GM21723 (cell line): ENCODE measurements around the gene GAGE10.
"Not testable (repeated sequence)": the region's sequence is repeated elsewhere in the genome, so short reads cannot be mapped to it uniquely, and the experiment has no call there.

ENCODE experiments used
- ATAC-seq: cut with Tn5 transposase; IDR thresholded peaks from one replicate; pipeline ENCODE4 v1.9.1; 2021; ENCODE audit warnings: mild to moderate bottlenecking, moderate library complexity; ENCODE audit not compliant: unreplicated experiment

The GAGE10 gene

GRCh38 chrX:49321737-49322136 is 18.3 kb downstream of the GAGE10 start, which contains the start of gene GAGE12J:
Gene GAGE12J (plus strand): TSS chrX:49322037. CDS start chrX:49323194, 1,157 bp downstream.
- ATAC-seq = not testable (repeated sequence)

GRCh38 chrX:49322266-49322665 is 18.8 kb downstream of the GAGE10 start:
- ATAC-seq = not testable (repeated sequence)

DNA sequence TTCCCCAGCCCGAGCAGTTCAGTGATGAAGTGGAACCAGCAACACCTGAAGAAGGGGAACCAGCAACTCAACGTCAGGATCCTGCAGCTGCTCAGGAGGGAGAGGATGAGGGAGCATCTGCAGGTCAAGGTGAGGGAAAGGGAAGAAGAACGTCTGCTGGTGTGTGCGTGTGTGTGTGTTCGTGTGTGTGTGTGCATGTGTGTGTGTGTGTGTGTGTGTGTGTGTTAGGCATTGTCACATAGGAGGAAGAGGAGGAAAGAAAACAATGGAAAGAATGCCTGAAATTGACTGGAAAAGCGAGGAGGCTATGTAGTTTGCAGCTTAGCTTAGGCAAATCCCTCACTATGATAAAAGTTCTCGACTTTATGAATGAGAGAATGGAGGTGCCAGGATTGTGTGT is 20.3 kb downstream of the GAGE10 start:
- ATAC-seq = not testable (repeated sequence)

DNA sequence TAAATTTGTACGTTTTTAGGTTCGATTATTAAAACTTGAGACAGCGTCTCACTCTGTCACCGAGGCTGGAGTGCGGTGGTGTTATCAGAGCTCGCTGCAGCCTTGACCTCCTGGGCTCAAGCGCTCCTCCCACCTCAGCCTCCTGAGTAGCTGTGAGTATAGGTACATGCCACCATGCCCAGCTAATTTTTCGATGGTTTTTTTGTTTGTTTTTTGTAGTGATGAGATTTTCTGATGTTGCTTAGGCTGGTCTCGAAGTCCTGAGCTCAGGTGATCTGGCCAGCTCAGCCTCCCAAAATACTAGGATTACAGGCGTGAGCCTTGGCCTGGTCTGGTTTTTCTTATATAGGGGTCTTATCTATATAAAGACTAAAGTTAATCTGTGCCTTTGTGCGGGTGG is 27.0 kb downstream of the GAGE10 start:
- not testable (repeated sequence) for ATAC-seq

- not testable (repeated sequence) for ATAC-seq
Observed at GRCh38 chrX:49331282-49331681, 27.8 kb downstream of the GAGE10 start, which contains the start of gene GAGE13. Gene GAGE13 (plus strand): TSS chrX:49331582. CDS start chrX:49332738, 1,156 bp downstream.

DNA sequence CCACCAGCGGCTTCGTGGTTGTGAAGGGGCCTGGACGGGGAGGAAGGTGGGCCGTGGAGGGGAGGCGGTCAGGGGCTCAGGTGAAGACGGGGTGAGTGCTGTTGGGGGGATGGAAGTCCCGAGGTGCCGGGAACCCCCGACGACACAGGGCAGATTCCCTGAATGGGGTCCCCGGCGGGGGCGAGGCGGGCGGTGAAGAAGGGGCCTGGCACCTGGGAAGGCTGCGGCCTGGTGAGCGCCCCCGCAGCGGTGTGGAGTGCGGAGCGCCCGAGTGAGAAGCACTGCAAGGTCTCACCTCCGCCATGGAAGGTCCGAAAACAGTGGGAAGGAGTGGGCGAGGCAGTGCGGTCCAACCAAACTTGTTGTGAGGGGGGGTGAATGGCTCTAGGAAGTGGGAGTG is 28.4 kb downstream of the GAGE10 start:
- ATAC-seq = not testable (repeated sequence)

DNA sequence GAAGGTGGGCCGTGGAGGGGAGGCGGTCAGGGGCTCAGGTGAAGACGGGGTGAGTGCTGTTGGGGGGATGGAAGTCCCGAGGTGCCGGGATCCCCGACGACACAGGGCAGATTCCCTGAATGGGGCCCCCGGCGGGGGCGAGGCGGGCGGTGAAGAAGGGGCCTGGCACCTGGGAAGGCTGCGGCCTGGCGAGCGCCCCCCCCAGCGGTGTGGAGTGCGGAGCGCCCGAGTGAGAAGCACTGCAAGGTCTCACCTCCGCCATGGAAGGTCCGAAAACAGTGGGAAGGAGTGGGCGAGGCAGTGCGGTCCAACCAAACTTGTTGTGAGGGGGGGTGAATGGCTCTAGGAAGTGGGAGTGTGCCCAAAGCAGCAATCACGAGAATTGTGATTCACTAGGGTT is 38.0 kb downstream of the GAGE10 start:
- ATAC-seq = not testable (repeated sequence)

DNA sequence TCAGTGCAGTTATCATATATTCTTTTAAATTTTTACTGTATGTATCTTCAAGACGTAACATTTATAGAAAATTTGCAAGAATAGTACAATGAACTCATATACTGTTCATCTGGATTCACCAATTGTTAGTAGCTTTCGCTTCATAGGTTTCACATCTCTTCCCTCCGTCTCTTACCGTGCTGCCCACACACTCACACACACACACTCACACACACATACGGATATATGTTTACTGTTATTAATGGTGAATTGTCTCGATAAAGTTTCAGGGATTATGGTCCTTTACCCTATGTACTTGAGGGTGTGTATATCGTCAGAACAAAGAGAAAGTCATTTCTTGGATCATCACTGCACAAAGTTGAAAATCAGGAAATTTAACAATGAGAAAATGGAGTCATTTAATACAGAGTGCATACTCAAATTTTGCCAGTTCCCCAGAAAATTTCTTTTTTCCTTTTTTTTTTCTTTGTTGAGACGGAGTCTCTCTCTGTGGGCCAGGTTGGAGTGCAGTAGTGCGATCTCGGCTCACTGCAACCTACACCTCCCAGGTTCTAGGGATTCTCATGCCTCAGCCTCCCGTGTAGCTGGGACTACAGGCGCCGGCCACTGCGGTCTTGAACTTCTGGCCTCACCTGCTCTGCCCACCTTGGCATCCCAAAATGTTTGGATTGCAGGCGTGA is 41.2 kb downstream of the GAGE10 start:
- not testable (repeated sequence) for ATAC-seq

DNA sequence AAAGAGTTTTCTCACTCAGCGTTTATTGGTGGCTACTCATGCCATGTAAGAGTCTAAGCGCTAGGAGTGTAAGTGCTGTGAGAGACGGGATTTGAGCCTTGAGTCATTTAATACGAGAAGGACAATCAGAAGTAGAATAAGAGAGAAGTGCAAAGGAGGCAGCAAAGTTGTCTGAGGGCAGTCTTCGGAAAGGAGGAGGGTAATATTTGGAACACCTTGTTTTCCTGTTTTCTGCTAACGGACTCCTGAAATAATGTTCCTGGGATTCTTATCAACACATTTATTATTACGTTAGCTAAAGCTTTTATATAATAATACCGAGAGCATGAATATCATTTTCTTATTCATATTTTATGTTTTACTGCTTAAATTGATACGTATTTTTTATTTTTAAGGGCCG is 42.0 kb downstream of the GAGE10 start:
- not testable (repeated sequence) for ATAC-seq

- ATAC-seq = not testable (repeated sequence)
Observed at GRCh38 chrX:49346150-49346549, 42.7 kb downstream of the GAGE10 start.
